GM12878 (cell line): Measurements from ENCODE around the gene DLK2. TPM values are rescaled to one million over a fixed set of nuclear protein-coding genes. Genes with fewer than 3 reads are reported as not detected.

Source experiments
- ATAC-seq: fragments of 200-7000 bp; cut with Tn5 transposase; 3 replicates; pipeline ENCODE4 v1.9.1; 2020; ENCODE audit warnings: mild to moderate bottlenecking, moderate library complexity
- BruUV-seq: library from RNA; stranded (reverse); fragments of 400-500 nt; replicated peaks from 2 replicates; lab custom pipeline; 2021; lab: Mats Ljungman, UMichigan
- CTCF ChIA-PET: fragments of 300-600 bp; sonication (Branson Sonifier 250); formaldehyde crosslinking; extraction: SDS; loops from one replicate; lab custom pipeline; 2021; ENCODE audit warnings: inconsistent platforms; lab: Yijun Ruan, JAX
- POLR2A ChIA-PET: fragments of 350-600 bp; formaldehyde crosslinking; extraction: SDS; loops from one replicate; lab custom pipeline; 2021; ENCODE audit warnings: inconsistent platforms; lab: Charles Lee
- RAD21 ChIA-PET: fragments of 300-600 bp; sonication (Branson Sonifier 250); formaldehyde crosslinking; loops from one replicate; lab custom pipeline; 2023; ENCODE audit warnings: antibody characterized with exemption; ENCODE audit not compliant: unreplicated experiment; lab: Charles Lee
- SMC1A ChIA-PET: fragments of 300-600 bp; sonication (Branson Sonifier 250); formaldehyde crosslinking; loops from one replicate; lab custom pipeline; 2023; ENCODE audit not compliant: unreplicated experiment, uncharacterized antibody; lab: Charles Lee
- DNase-seq: peaks from one replicate; pipeline ENCODE4 v3.0.0-alpha.2; 2011; ENCODE audit warnings: low read depth, low spot score
- FAIRE-seq: peaks from 3 replicates; lab custom pipeline; 2011; peaks lifted over from hg19 to GRCh38; lab: Jason Lieb, UNC
- H2AFZ ChIP-seq: 2 replicates; pipeline ENCODE4 v1.6.0; 2011; ENCODE audit warnings: low read depth, low read length, control low read depth; ENCODE audit not compliant: control insufficient read depth
- H3K27ac ChIP-seq: 2 replicates; pipeline ENCODE4 v1.5.1; 2011; ENCODE audit warnings: control low read depth; ENCODE audit not compliant: control insufficient read depth, insufficient read depth
- H3K27me3 ChIP-seq, 2 experiments: replicated peaks in 1 of 2; 2 replicates each; pipeline versions ENCODE4 v1.6.0 to v1.6.1; 2011; ENCODE audit warnings: low read length in 1 of 2; ENCODE audit not compliant: control insufficient read depth in 2 of 2, insufficient read depth in 2 of 2
- H3K36me3 ChIP-seq, 2 experiments: 2 replicates each; pipeline ENCODE4 v1.5.1; 2011; ENCODE audit warnings: low read length in 1 of 2; ENCODE audit not compliant: control insufficient read depth in 2 of 2, insufficient read depth in 2 of 2
- H3K4me1 ChIP-seq: 2 replicates; pipeline ENCODE4 v1.6.1; 2011; ENCODE audit warnings: mild to moderate bottlenecking, low read length, moderate library complexity, mixed read lengths; ENCODE audit not compliant: control insufficient read depth, insufficient read depth
- H3K4me2 ChIP-seq: 2 replicates; pipeline ENCODE4 v1.6.0; 2011; ENCODE audit warnings: control low read depth; ENCODE audit not compliant: control insufficient read depth, insufficient read depth
- H3K4me3 ChIP-seq: fragments of 200-600 bp; sonication (generic); 2 replicates; pipeline ENCODE4 v1.5.1; 2016
- H3K79me2 ChIP-seq: 2 replicates; pipeline ENCODE4 v1.6.0; 2011; ENCODE audit warnings: low read length; ENCODE audit not compliant: control insufficient read depth, insufficient read depth
- H3K9ac ChIP-seq: 2 replicates; pipeline ENCODE4 v1.8.0; 2011; ENCODE audit warnings: low read length, control low read depth, mixed read lengths; ENCODE audit not compliant: control insufficient read depth, insufficient read depth
- H3K9me3 ChIP-seq: replicated peaks from 3 replicates; pipeline ENCODE4 v1.5.1; 2011; ENCODE audit warnings: mild to moderate bottlenecking, low read length; ENCODE audit not compliant: control insufficient read depth, insufficient read depth
- H4K20me1 ChIP-seq: 2 replicates; pipeline ENCODE4 v1.6.0; 2011; ENCODE audit not compliant: control insufficient read depth, insufficient read depth
- DPF2 ChIP-seq: fragments of 450-650 bp; IDR thresholded peaks from 2 replicates; pipeline ENCODE4 v1.6.1; 2017; ENCODE audit warnings: mild to moderate bottlenecking
- HSF1 ChIP-seq: fragments of 150-350 bp; IDR thresholded peaks from 2 replicates; pipeline ENCODE4 v1.6.1; 2014; ENCODE audit warnings: mild to moderate bottlenecking, low read depth, low read length
- IKZF2 ChIP-seq, 2 experiments: fragments of 450-650 bp; IDR thresholded peaks; 2 replicates each; pipeline ENCODE4 v1.6.1; 2017; ENCODE audit warnings: mild to moderate bottlenecking in 2 of 2, moderate library complexity in 2 of 2
- KDM1A ChIP-seq: fragments of 200-600 bp; sonication (generic); IDR thresholded peaks from 2 replicates; pipeline ENCODE4 v1.6.1; 2016; ENCODE audit warnings: borderline replicate concordance
- RAD51 ChIP-seq: fragments of 450-650 bp; IDR thresholded peaks from 2 replicates; pipeline ENCODE4 v1.6.1; 2016; ENCODE audit warnings: moderate library complexity, mild to moderate bottlenecking, inconsistent platforms
- RCOR1 ChIP-seq: conservative IDR thresholded peaks from 2 replicates; pipeline ENCODE4 v1.6.1; 2012; ENCODE audit warnings: low read depth, low read length, improper control_type of control experiment
- RELA ChIP-seq: fragments of 450-650 bp; IDR thresholded peaks from 2 replicates; pipeline ENCODE4 v1.8.0; 2014; ENCODE audit warnings: borderline replicate concordance; ENCODE audit not compliant: partially characterized antibody
- RUNX3 ChIP-seq: IDR thresholded peaks from 2 replicates; pipeline ENCODE4 v1.6.1; 2012; ENCODE audit warnings: low read length, inconsistent platforms
- WGBS: methylation state at CpG from one replicate; pipeline ENCODE4 v1.1.6; 2016; ENCODE audit warnings: low lambda C conversion rate; ENCODE audit not compliant: insufficient replicate concordance, insufficient coverage; ENCODE audit errors: missing lambda C conversion rate; 5-methylcytosine and 5-hydroxymethylcytosine counted together
- in situ Hi-C: fragments of 300-500 bp; cut with MboI; formaldehyde crosslinking; loops from 9 replicates; pipeline ENCODE4 v1.14.3; 2018; ENCODE audit warnings: mixed read lengths
- intact Hi-C: fragments of 100-400 bp; cut with micrococcal nuclease; formaldehyde crosslinking; loops from one replicate; pipeline ENCODE4 v1.14.2; 2022; ENCODE audit not compliant: unreplicated experiment
- polyA plus RNA-seq, 11 experiments: library from polyadenylated mRNA; depleted of rRNA in 4 of 11; unstranded in 6 of 11; stranded (reverse) in 5 of 11; fragments of >200 nt; fragmentation: Nextera tagmentation in 4 of 11; fragmentation: Illumina TruSeq in 1 of 11; extraction: Ambion mirVana in 4 of 11; extraction: Trizol in 1 of 11; gene quantifications; 1 replicate in 1 of 11; 2 replicates in 10 of 11; pipeline versions ENCODE4 v1.2.1 to v1.2.3, GENCODE V29; 2011 to 2016; ENCODE audit warnings: inconsistent platforms in 2 of 11, missing spikeins in 2 of 11, low read depth in 1 of 11
- total RNA-seq, 4 experiments: library from RNA; depleted of rRNA in 3 of 4; stranded (reverse); fragments of >200 nt in 3 of 4; fragmentation: Illumina TruSeq in 1 of 4; extraction: Trizol in 1 of 4; gene quantifications; 2 replicates each; pipeline versions ENCODE4 v1.2.1 to v1.2.3, GENCODE V29; 2013 to 2021
- TF ChIP-seq, protein P1 (sequence below): IDR thresholded peaks from 2 replicates; pipeline ENCODE4 v1.6.1; 2011; ENCODE audit warnings: borderline replicate concordance, low read depth, mild to moderate bottlenecking, moderate library complexity, low read length; ENCODE audit not compliant: insufficient read depth, poor library complexity, severe bottlenecking

DLK2 gene
- total and polyA plus RNA-seq, 10 of the 15 experiments (the other 5 are each of a cell fraction or from before 2014, with no cell fraction given): 0.03 to 0.55 (median 0.38) TPM; not detected in 4

- Histone ChIP-seq H3K4me3 (no peak overlapping the region), H3K9ac (no peak overlapping the region), H3K27ac (no peak overlapping the region), H4K20me1 (no peaks in the 10 kb centered on the region), H3K27me3 (peaks cover 0 to 2% of the 10 kb centered on the region in 2 experiments; a peak in 1 of 4 replicates), H3K79me2 (no peaks in the 10 kb centered on the region), H3K9me3 (no peaks in the 10 kb centered on the region), H3K36me3 (no peaks in the 10 kb centered on the region), H3K4me1 (no peaks in the 10 kb centered on the region), H3K4me2 (no peak overlapping the region), H2AFZ (no peak overlapping the region)
- BruUV-seq: no TSS peak
- intact Hi-C loops (no loop called here), in situ Hi-C loops (no loop called here)
- RAD21 ChIA-PET: interaction anchor here (1.0 kb wide), 1 partner anchor 12 kb away, joined by 3 read pairs; the partner anchor contains the start of gene DLK2
- DNase-seq: no peak
- no peak for TF ChIP-seq DPF2
- no peak for TF ChIP-seq RUNX3
- SMC1A ChIA-PET: interaction anchor here (1.4 kb wide), 1 partner anchor 38 kb away, joined by 5 read pairs; no protein-coding TSS in a partner anchor
- ATAC-seq: no peak
- CTCF ChIA-PET: no interaction called here
- POLR2A ChIA-PET: no interaction called here
- WGBS: 32% methylated on average over 4 of the region's 4 CpGs
- no peak for FAIRE-seq
These were observed 12.9 kb upstream of the DLK2 start for GRCh38 chr6:43468240-43468639.

DNA sequence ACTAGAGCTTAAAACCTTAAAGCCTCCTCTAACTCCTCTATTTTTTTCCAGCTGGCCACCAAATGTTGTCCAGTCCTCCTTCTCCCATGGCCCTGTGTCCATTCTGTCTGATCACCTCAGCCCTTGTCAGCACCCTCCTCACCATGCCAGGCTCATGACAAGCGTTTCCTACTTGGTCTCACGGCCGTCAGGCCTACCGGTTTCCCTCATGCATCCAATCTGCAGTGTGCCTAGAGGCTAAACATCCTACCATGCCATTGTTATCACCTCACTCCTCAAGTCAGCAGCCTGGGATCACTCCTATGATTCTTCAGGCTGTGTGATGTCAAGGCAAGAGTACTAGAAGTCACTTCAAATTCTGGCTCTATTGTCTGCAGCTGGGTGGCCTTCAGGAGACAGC is 12.4 kb upstream of the DLK2 start:
- RAD21 ChIA-PET: interaction anchor here (1.0 kb wide), 1 partner anchor 12 kb away, joined by 3 read pairs; the partner anchor contains the start of gene DLK2

More for the DNA sequence above, 12.4 kb upstream of the DLK2 start:
- CTCF ChIA-PET: no interaction called here
- H3K4me3 ChIP-seq: no peak overlapping the region
- H3K27me3 ChIP-seq: peaks cover 0 to 2% of the 10 kb centered on the region in 2 experiments; a peak in 1 of 4 replicates
- no peaks in the 10 kb centered on the region for H4K20me1 ChIP-seq
- POLR2A ChIA-PET: no interaction called here
- ATAC-seq (no peak; the same call in 2 of the 3 replicates), FAIRE-seq (no peak), DNase-seq (no peak)
- no peak overlapping the region for H3K4me2 ChIP-seq
- intact Hi-C loops (no loop called here), in situ Hi-C loops (no loop called here)
- H3K9me3 ChIP-seq: no peaks in the 10 kb centered on the region
- H3K27ac ChIP-seq: no peak overlapping the region
- SMC1A ChIA-PET: interaction anchor here (1.4 kb wide), 1 partner anchor 38 kb away, joined by 5 read pairs; no protein-coding TSS in a partner anchor
- no peak overlapping the region for H2AFZ ChIP-seq
- no peaks in the 10 kb centered on the region for H3K4me1 ChIP-seq
- no TSS peak for BruUV-seq
- H3K36me3 ChIP-seq: no peaks in the 10 kb centered on the region
- no peak overlapping the region for H3K9ac ChIP-seq
- WGBS: 33% methylated on average over 4 of the region's 4 CpGs
- TF ChIP-seq KDM1A (no peak), HSF1 (no peak), RAD51 (no peak), RELA (no peak), IKZF2 (IDR thresholded peaks at IDR 0.05) (no peak), RCOR1 (no peak)
- TF ChIP-seq, protein P1, sequence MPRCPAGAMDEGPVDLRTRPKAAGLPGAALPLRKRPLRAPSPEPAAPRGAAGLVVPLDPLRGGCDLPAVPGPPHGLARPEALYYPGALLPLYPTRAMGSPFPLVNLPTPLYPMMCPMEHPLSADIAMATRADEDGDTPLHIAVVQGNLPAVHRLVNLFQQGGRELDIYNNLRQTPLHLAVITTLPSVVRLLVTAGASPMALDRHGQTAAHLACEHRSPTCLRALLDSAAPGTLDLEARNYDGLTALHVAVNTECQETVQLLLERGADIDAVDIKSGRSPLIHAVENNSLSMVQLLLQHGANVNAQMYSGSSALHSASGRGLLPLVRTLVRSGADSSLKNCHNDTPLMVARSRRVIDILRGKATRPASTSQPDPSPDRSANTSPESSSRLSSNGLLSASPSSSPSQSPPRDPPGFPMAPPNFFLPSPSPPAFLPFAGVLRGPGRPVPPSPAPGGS: no peak
- no peaks in the 10 kb centered on the region for H3K79me2 ChIP-seq
